OCI-LY3 (cell line): Measurements from ENCODE around the gene APBB2.

ENCODE experiments used
- H2AFZ ChIP-seq: fragments of 200-600, 300-600 bp; shearing (Covaris generic); 2 replicates; pipeline ENCODE4 v1.6.0; 2014; ENCODE audit warnings: antibody characterized with exemption, low read depth, low read length
- H3K27ac ChIP-seq: fragments of 200-600, 300-600 bp; sonication (generic); 2 replicates; pipeline ENCODE4 v1.5.1; 2014; ENCODE audit warnings: mild to moderate bottlenecking, low read length, moderate library complexity, mixed read lengths
- H3K27me3 ChIP-seq: fragments of 200-600, 300-600 bp; sonication (generic); 2 replicates; pipeline ENCODE4 v1.6.1; 2014; ENCODE audit warnings: low read depth, low read length, mixed read lengths
- H3K36me3 ChIP-seq: fragments of 200-600, 300-600 bp; sonication (generic); replicated peaks from 2 replicates; pipeline ENCODE3; 2014; ENCODE audit warnings: low read depth, low read length, mixed read lengths
- H3K4me1 ChIP-seq: fragments of 300-600, 200-600 bp; sonication (generic); 2 replicates; pipeline ENCODE4 v1.6.1; 2014; ENCODE audit warnings: low read length, mixed read lengths
- H3K4me2 ChIP-seq: fragments of 200-600, 300-600 bp; sonication (generic); 2 replicates; pipeline ENCODE4 v1.6.1; 2014; ENCODE audit warnings: low read length, mixed read lengths
- H3K4me3 ChIP-seq: fragments of 300-600, 200-600 bp; sonication (generic); 2 replicates; pipeline ENCODE4 v1.5.1; 2014; ENCODE audit warnings: antibody characterized with exemption, mild to moderate bottlenecking, low read length, moderate library complexity
- H3K79me2 ChIP-seq: fragments of 300-600, 200-600 bp; shearing (Covaris generic); 2 replicates; pipeline ENCODE4 v1.6.1; 2014; ENCODE audit warnings: mild to moderate bottlenecking, low read length, mixed read lengths
- H3K9ac ChIP-seq: fragments of 300-600, 200-600 bp; shearing (Covaris generic); 2 replicates; pipeline ENCODE4 v1.6.0; 2014; ENCODE audit warnings: mild to moderate bottlenecking, low read length, moderate library complexity
- H3K9me3 ChIP-seq: fragments of 200-600, 300-600 bp; shearing (Covaris generic); 2 replicates; pipeline ENCODE4 v1.6.1; 2014; ENCODE audit warnings: low read length, mixed read lengths; ENCODE audit not compliant: insufficient read depth
- H4K20me1 ChIP-seq: fragments of 200-600, 300-600 bp; sonication (generic); 2 replicates; pipeline ENCODE4 v1.6.1; 2016; ENCODE audit warnings: low read length, mixed read lengths; ENCODE audit not compliant: insufficient read depth
- EZH2phosphoT487 ChIP-seq: fragments of 200-600 bp; shearing (Covaris generic); IDR thresholded peaks from 2 replicates; pipeline ENCODE4 v1.6.1; 2018; ENCODE audit warnings: antibody characterized with exemption, mixed run types, low read depth
- TF ChIP-seq, protein P1 (sequence below): fragments of 200-600, 300-600 bp; sonication (generic); IDR thresholded peaks from 2 replicates; pipeline ENCODE4 v1.5.1; 2014; ENCODE audit warnings: antibody characterized with exemption, low read length, low read depth

The APBB2 gene

DNA sequence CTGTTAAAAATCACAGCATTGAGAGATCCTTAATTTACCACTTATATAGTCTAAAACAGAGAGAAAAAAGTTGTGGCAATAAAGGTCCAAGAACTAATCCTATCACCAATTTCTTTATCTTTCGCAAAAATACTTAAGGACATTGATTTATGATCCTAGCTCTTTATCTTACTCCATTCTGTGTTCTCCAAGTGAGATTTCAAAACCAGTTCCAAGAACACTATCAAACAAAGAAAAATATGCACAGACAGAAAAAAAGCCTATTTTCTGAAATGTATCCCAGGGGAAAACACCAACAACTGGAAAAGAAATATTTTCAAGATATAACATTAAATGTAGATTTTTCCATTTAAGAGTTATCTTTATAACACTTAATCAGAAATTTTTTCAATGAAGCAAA is 172.8 kb downstream of the APBB2 start:
- Histone ChIP-seq H3K36me3 (no peaks in the 10 kb centered on the region), H3K9ac (no peak overlapping the region), H2AFZ (no peak overlapping the region), H3K27ac (no peak overlapping the region), H4K20me1 (no peaks in the 10 kb centered on the region), H3K4me1 (no peaks in the 10 kb centered on the region), H3K4me3 (no peak overlapping the region), H3K27me3 (no peaks in the 10 kb centered on the region), H3K79me2 (no peaks in the 10 kb centered on the region), H3K9me3 (no peaks in the 10 kb centered on the region), H3K4me2 (no peak overlapping the region)
- TF ChIP-seq EZH2phosphoT487: no peak
- TF ChIP-seq, protein P1, sequence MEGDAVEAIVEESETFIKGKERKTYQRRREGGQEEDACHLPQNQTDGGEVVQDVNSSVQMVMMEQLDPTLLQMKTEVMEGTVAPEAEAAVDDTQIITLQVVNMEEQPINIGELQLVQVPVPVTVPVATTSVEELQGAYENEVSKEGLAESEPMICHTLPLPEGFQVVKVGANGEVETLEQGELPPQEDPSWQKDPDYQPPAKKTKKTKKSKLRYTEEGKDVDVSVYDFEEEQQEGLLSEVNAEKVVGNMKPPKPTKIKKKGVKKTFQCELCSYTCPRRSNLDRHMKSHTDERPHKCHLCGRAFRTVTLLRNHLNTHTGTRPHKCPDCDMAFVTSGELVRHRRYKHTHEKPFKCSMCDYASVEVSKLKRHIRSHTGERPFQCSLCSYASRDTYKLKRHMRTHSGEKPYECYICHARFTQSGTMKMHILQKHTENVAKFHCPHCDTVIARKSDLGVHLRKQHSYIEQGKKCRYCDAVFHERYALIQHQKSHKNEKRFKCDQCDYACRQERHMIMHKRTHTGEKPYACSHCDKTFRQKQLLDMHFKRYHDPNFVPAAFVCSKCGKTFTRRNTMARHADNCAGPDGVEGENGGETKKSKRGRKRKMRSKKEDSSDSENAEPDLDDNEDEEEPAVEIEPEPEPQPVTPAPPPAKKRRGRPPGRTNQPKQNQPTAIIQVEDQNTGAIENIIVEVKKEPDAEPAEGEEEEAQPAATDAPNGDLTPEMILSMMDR: no peak

DNA sequence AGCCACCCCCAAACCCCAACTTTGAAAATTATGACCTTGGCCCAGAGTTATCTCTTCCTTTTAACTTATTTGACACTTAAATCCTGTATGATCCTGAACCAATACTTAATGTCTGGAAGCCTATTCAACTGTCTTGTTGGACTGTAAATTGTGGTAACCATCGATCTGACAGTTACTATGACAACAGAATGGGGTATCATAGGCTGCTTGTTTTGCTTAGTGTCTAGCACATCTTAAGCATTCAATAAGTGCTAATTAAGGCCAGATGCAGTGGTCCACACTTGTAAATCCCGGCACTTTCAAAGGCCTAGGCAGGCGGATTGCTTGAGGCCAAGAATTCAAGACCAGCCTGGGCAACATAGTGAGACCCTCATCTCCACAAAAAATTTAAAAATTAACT is 175.0 kb downstream of the APBB2 start:
- no peaks in the 10 kb centered on the region for H3K27me3 ChIP-seq
- H3K9me3 ChIP-seq: no peaks in the 10 kb centered on the region
- H3K4me2 ChIP-seq: no peak overlapping the region
- no peak overlapping the region for H2AFZ ChIP-seq
- no peaks in the 10 kb centered on the region for H3K4me1 ChIP-seq
- H4K20me1 ChIP-seq: no peaks in the 10 kb centered on the region
- H3K9ac ChIP-seq: no peak overlapping the region
- H3K4me3 ChIP-seq: no peak overlapping the region
- no peak overlapping the region for H3K27ac ChIP-seq
- H3K36me3 ChIP-seq: no peaks in the 10 kb centered on the region
- TF ChIP-seq, protein P1: no peak
- TF ChIP-seq EZH2phosphoT487: no peak
- no peaks in the 10 kb centered on the region for H3K79me2 ChIP-seq

DNA sequence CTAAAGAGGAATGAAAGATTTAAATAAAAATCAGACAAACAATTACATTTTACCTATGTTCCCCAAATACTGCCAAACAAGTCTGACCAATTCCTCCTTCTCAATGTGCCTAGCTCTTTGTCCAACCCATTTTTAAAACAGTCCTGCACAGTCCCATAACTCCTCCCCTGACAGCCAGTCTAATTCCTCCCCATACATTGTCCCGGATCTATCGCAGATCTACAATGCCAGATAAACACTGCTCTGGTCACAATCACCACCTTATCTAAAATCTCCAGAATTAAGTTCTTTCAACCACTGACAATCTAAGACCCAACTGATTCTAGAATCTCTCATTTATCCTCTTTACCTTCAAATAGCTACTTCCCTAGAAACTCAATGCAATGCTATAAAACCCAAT is 176.0 kb downstream of the APBB2 start:
- Histone ChIP-seq H3K27me3 (no peaks in the 10 kb centered on the region), H3K27ac (no peak overlapping the region), H3K4me3 (no peak overlapping the region), H3K9me3 (no peaks in the 10 kb centered on the region), H3K79me2 (no peaks in the 10 kb centered on the region), H3K36me3 (no peaks in the 10 kb centered on the region), H3K4me1 (no peaks in the 10 kb centered on the region), H3K4me2 (no peak overlapping the region), H2AFZ (no peak overlapping the region), H3K9ac (no peak overlapping the region), H4K20me1 (no peaks in the 10 kb centered on the region)
- no peak for TF ChIP-seq EZH2phosphoT487
- TF ChIP-seq, protein P1: no peak

DNA sequence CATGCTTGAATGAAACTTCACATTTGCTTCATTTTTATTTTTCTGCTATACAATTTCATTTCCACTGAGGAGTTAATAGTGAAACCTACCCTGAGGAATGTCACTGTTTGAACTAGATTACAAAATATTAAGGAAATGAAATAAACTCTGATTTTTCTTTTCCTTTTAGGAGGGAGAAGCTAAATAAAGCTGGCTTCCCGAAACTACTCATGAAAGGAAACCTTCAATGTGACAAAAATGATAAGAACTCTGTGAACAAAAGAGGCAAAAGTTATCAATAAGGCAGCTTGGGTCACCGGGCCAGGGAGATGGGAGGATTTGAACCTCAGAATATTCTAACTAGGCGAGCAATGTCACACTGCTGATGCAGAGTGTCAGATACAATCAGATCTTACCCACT is 185.2 kb downstream of the APBB2 start:
- TF ChIP-seq EZH2phosphoT487: no peak
- TF ChIP-seq, protein P1: no peak
- H3K4me2 ChIP-seq: no peak overlapping the region

More for the DNA sequence above, 185.2 kb downstream of the APBB2 start:
- Histone ChIP-seq H3K4me1 (no peaks in the 10 kb centered on the region), H2AFZ (no peak overlapping the region), H3K27me3 (no peaks in the 10 kb centered on the region), H3K4me3 (no peak overlapping the region), H3K36me3 (no peaks in the 10 kb centered on the region), H3K79me2 (no peaks in the 10 kb centered on the region), H3K9ac (no peak overlapping the region), H3K27ac (no peak overlapping the region), H4K20me1 (no peaks in the 10 kb centered on the region), H3K9me3 (no peaks in the 10 kb centered on the region)
